H1 (cell line): Measurements from ENCODE around the gene CDRT4. TPM values are rescaled to one million over a fixed set of nuclear protein-coding genes. Genes with fewer than 3 reads are reported as not detected.

ENCODE experiments used
- CTCF ChIA-PET: fragments of 300-600 bp; sonication (Branson Sonifier 250); formaldehyde crosslinking; loops from one replicate; lab custom pipeline; 2021; ENCODE audit not compliant: partially characterized antibody; lab: Charles Lee
- POLR2A ChIA-PET: fragments of 300-600 bp; sonication (Branson Sonifier 250); formaldehyde crosslinking; loops from one replicate; lab custom pipeline; 2021; ENCODE audit warnings: inconsistent platforms; ENCODE audit not compliant: partially characterized antibody; lab: Charles Lee
- DNase-seq, 2 experiments: peaks; one replicate each; pipeline versions ENCODE4 v3.0.0 to v3.0.0-alpha.2; 2010 to 2022; ENCODE audit warnings: low spot score in 2 of 2, low read depth in 1 of 2, mixed read lengths in 1 of 2
- FAIRE-seq: peaks from 2 replicates; lab custom pipeline; 2011; peaks lifted over from hg19 to GRCh38; lab: Jason Lieb, UNC
- H2AFZ ChIP-seq: 2 replicates; pipeline ENCODE4 v1.8.1; 2012; ENCODE audit warnings: low read length, inconsistent platforms
- H2AK5ac ChIP-seq: 2 replicates; pipeline ENCODE4 v1.6.1; 2013; ENCODE audit warnings: low read depth, low read length
- H2BK120ac ChIP-seq: replicated peaks from 2 replicates; pipeline ENCODE3; 2013; ENCODE audit warnings: low read depth, low read length, inconsistent platforms
- H2BK12ac ChIP-seq: 2 replicates; pipeline ENCODE4 v1.6.1; 2013; ENCODE audit warnings: low read depth, low read length
- H2BK15ac ChIP-seq: 2 replicates; pipeline ENCODE4 v1.6.1; 2013; ENCODE audit warnings: low read length
- H2BK20ac ChIP-seq: 2 replicates; pipeline ENCODE4 v1.6.1; 2013; ENCODE audit warnings: low read length
- H2BK5ac ChIP-seq: 2 replicates; pipeline ENCODE4 v1.6.1; 2013; ENCODE audit warnings: low read depth, low read length
- H3K14ac ChIP-seq: 2 replicates; pipeline ENCODE4 v1.6.1; 2013; ENCODE audit warnings: inconsistent platforms; ENCODE audit not compliant: insufficient read length
- H3K18ac ChIP-seq: 2 replicates; pipeline ENCODE4 v1.6.1; 2013; ENCODE audit warnings: low read length; ENCODE audit errors: extremely low read depth
- H3K23ac ChIP-seq: 2 replicates; pipeline ENCODE4 v1.6.1; 2013; ENCODE audit warnings: inconsistent platforms; ENCODE audit not compliant: insufficient read length
- H3K23me2 ChIP-seq: 2 replicates; pipeline ENCODE4 v1.6.1; 2013; ENCODE audit warnings: low read depth, low read length
- H3K27ac ChIP-seq: 2 replicates; pipeline ENCODE4 v1.6.1; 2011; ENCODE audit warnings: low read depth, low read length, inconsistent platforms
- H3K27me3 ChIP-seq, 4 experiments: replicated peaks in 1 of 4; 1 replicate in 1 of 4; 2 replicates in 3 of 4; pipeline versions ENCODE4 v1.6.1 to v1.8.1; 2011 to 2013; ENCODE audit warnings: low read length in 3 of 4, mild to moderate bottlenecking in 3 of 4, inconsistent platforms in 2 of 4, mixed read lengths in 2 of 4, moderate library complexity in 1 of 4; ENCODE audit not compliant: control insufficient read depth in 3 of 4, insufficient read depth in 3 of 4; ENCODE audit errors: extremely low read depth in 1 of 4
- H3K36me3 ChIP-seq, 4 experiments: 2 replicates each; pipeline versions ENCODE4 v1.6.1 to v1.8.1; 2011 to 2013; ENCODE audit warnings: mild to moderate bottlenecking in 4 of 4, low read length in 3 of 4, moderate library complexity in 2 of 4, control low read depth in 1 of 4, inconsistent platforms in 1 of 4; ENCODE audit not compliant: insufficient read depth in 4 of 4, control insufficient read depth in 2 of 4
- H3K4ac ChIP-seq: replicated peaks from 2 replicates; pipeline ENCODE3; 2013; ENCODE audit warnings: low read length, low read depth, mixed read lengths, inconsistent platforms; ENCODE audit not compliant: insufficient read length
- H3K4me1 ChIP-seq, 4 experiments: replicated peaks in 1 of 4; 1 replicate in 1 of 4; 2 replicates in 3 of 4; pipeline versions ENCODE4 v1.6.1 to v1.8.1; 2011 to 2013; ENCODE audit warnings: low read length in 3 of 4, inconsistent platforms in 2 of 4, mixed read lengths in 1 of 4; ENCODE audit not compliant: insufficient read depth in 4 of 4, control insufficient read depth in 3 of 4
- H3K4me2 ChIP-seq, 2 experiments: 2 replicates each; pipeline versions ENCODE4 v1.6.1 to v1.8.1; 2011 to 2013; ENCODE audit warnings: low read depth in 2 of 2, low read length in 2 of 2, control low read depth in 1 of 2, inconsistent platforms in 1 of 2, mild to moderate bottlenecking in 1 of 2; ENCODE audit not compliant: insufficient read depth in 1 of 2
- H3K4me3 ChIP-seq, 4 experiments: fragments of 200-600, 300-600 bp in 1 of 4; sonication (generic), shearing (Covaris generic), sonication (Bioruptor Twin) in 1 of 4; 2 replicates each; pipeline versions ENCODE4 v1.5.1 to v1.8.1; 2011 to 2016; ENCODE audit warnings: low read length in 4 of 4, low read depth in 3 of 4, control low read depth in 2 of 4, inconsistent platforms in 2 of 4, mild to moderate bottlenecking in 2 of 4, mixed read lengths in 1 of 4, moderate library complexity in 1 of 4; ENCODE audit not compliant: insufficient read depth in 2 of 4; ENCODE audit errors: extremely low read depth in 1 of 4
- H3K56ac ChIP-seq: replicated peaks from 2 replicates; pipeline ENCODE3; 2013; ENCODE audit warnings: low read depth, mild to moderate bottlenecking, mixed read lengths, low read length, inconsistent platforms; ENCODE audit not compliant: insufficient read length
- H3K79me1 ChIP-seq: 2 replicates; pipeline ENCODE4 v1.6.1; 2013; ENCODE audit warnings: low read depth, low read length, control low read depth
- H3K79me2 ChIP-seq, 2 experiments: 2 replicates each; pipeline versions ENCODE4 v1.6.1 to v1.8.1; 2012 to 2013; ENCODE audit warnings: low read length in 2 of 2, mild to moderate bottlenecking in 2 of 2, inconsistent platforms in 1 of 2; ENCODE audit not compliant: insufficient read depth in 2 of 2, control insufficient read depth in 1 of 2
- H3K9ac ChIP-seq, 4 experiments: replicated peaks in 1 of 4; 1 replicate in 1 of 4; 2 replicates in 3 of 4; pipeline versions ENCODE4 v1.6.1 to v1.8.1; 2011 to 2013; ENCODE audit warnings: low read depth in 3 of 4, low read length in 3 of 4, control low read depth in 2 of 4, mild to moderate bottlenecking in 2 of 4, moderate library complexity in 2 of 4, inconsistent platforms in 1 of 4; ENCODE audit errors: extremely low read depth in 1 of 4
- H3K9me3 ChIP-seq, 2 experiments: 2 replicates each; pipeline versions ENCODE4 v1.6.1 to v1.8.1; 2012 to 2013; ENCODE audit warnings: mild to moderate bottlenecking in 2 of 2, moderate library complexity in 2 of 2, control low read depth in 1 of 2, inconsistent platforms in 1 of 2, low read depth in 1 of 2, low read length in 1 of 2, mixed read lengths in 1 of 2; ENCODE audit not compliant: insufficient read depth in 2 of 2
- H4K20me1 ChIP-seq, 2 experiments: replicated peaks in 1 of 2; 2 replicates each; pipeline versions ENCODE3 to v1.8.1; 2011 to 2013; ENCODE audit warnings: inconsistent platforms in 2 of 2, low read length in 2 of 2, mild to moderate bottlenecking in 1 of 2; ENCODE audit not compliant: insufficient read depth in 2 of 2, control insufficient read depth in 1 of 2
- H4K5ac ChIP-seq: 2 replicates; pipeline ENCODE4 v1.6.1; 2013; ENCODE audit warnings: low read length, low read depth, mixed read lengths, inconsistent platforms; ENCODE audit not compliant: insufficient read length
- H4K8ac ChIP-seq: 2 replicates; pipeline ENCODE4 v1.8.0; 2013; ENCODE audit warnings: mild to moderate bottlenecking, moderate library complexity, low read length, inconsistent platforms; ENCODE audit not compliant: insufficient read depth; ENCODE audit errors: extremely low read depth
- H4K91ac ChIP-seq: replicated peaks from 2 replicates; pipeline ENCODE3; 2013; ENCODE audit warnings: low read length, mixed read lengths, inconsistent platforms; ENCODE audit not compliant: insufficient read length
- ATF2 ChIP-seq: IDR thresholded peaks from 2 replicates; pipeline ENCODE4 v1.6.1; 2012; ENCODE audit warnings: low read length, inconsistent platforms
- FOSL1 ChIP-seq: IDR thresholded peaks from 2 replicates; pipeline ENCODE4 v1.6.1; 2011; ENCODE audit warnings: mild to moderate bottlenecking, low read depth, low read length, moderate library complexity; ENCODE audit not compliant: insufficient read depth
- JUN ChIP-seq: IDR thresholded peaks from 2 replicates; pipeline ENCODE4 v1.6.1; 2011; ENCODE audit warnings: low read depth, mild to moderate bottlenecking, improper control_type of control experiment, low read length
- NRF1 ChIP-seq: IDR thresholded peaks from 2 replicates; pipeline ENCODE4 v1.6.1; 2011; ENCODE audit warnings: mild to moderate bottlenecking, low read depth, low read length, improper control_type of control experiment
- SAP30 ChIP-seq: fragments of 300-600 bp; sonication (generic); IDR thresholded peaks from 2 replicates; pipeline ENCODE4 v1.7.1; 2012; ENCODE audit warnings: low read length, moderate library complexity, mild to moderate bottlenecking, inconsistent platforms; ENCODE audit not compliant: insufficient read depth, insufficient replicate concordance
- SRF ChIP-seq: IDR thresholded peaks from 2 replicates; pipeline ENCODE4 v1.6.1; 2011; ENCODE audit warnings: mild to moderate bottlenecking, low read depth, low read length, moderate library complexity
- USF2 ChIP-seq: IDR thresholded peaks from 2 replicates; pipeline ENCODE4 v1.6.1; 2011; ENCODE audit warnings: low read length, improper control_type of control experiment
- ZNF274 ChIP-seq: IDR thresholded peaks from 2 replicates; pipeline ENCODE4 v1.7.0; 2012; ENCODE audit warnings: low read length, borderline replicate concordance; ENCODE audit errors: extremely low read depth
- WGBS, 2 experiments: shearing (Covaris generic) in 1 of 2; methylation state at CpG; one replicate each; pipeline versions ENCODE4 v1.1.6 to v1.1.7; 2013 to 2015; ENCODE audit warnings: low lambda C conversion rate in 2 of 2, mixed read lengths in 2 of 2, inconsistent platforms in 1 of 2, low coverage in 1 of 2, missing lambda C conversion rate in 1 of 2; ENCODE audit not compliant: insufficient replicate concordance in 2 of 2, insufficient coverage in 1 of 2, insufficient read length in 1 of 2; ENCODE audit errors: extremely low coverage in 1 of 2, missing lambda C conversion rate in 1 of 2; 5-methylcytosine and 5-hydroxymethylcytosine counted together
- polyA plus RNA-seq, 7 experiments: library from polyadenylated mRNA; depleted of rRNA in 3 of 7; stranded (reverse) in 5 of 7; unstranded in 2 of 7; fragments of >200 nt in 5 of 7; fragments of 200-250 nt in 2 of 7; gene quantifications; 1 replicate in 5 of 7; 2 replicates in 1 of 7; 4 replicates in 1 of 7; pipeline versions ENCODE4 v1.2.1 to v1.2.3, GENCODE V29; 2011 to 2013; ENCODE audit warnings: missing spikeins in 2 of 7, mixed read lengths in 2 of 7
- total RNA-seq: library from RNA; stranded (reverse); fragmentation: NEBNext Ultra II Directional; extraction: Animal tissue kit (Norgen Biotek cat#: 25700); gene quantifications from 2 replicates; pipeline ENCODE4 v1.2.1, GENCODE V29; 2021

Gene CDRT4
- total and polyA plus RNA-seq, 2 of the 8 experiments (the other 6 are each of a cell fraction or from before 2014, with no cell fraction given): 2.6 to 5.6 TPM

GRCh38 chr17:15404106-15405057, 63.0 kb downstream of the CDRT4 start:
- Histone ChIP-seq H3K36me3 (no peaks in the 10 kb centered on the region), H4K20me1 (no peaks in the 10 kb centered on the region), H3K18ac (no peak overlapping the region), H3K56ac (no peak overlapping the region), H2AFZ (no peak overlapping the region), H2BK5ac (no peak overlapping the region), H2BK120ac (no peak overlapping the region), H3K4ac (no peak overlapping the region), H3K9me3 (no peaks in the 10 kb centered on the region), H3K79me2 (no peaks in the 10 kb centered on the region), H2AK5ac (no peak overlapping the region), H3K14ac (no peak overlapping the region), H4K91ac (no peak overlapping the region), H3K23ac (no peak overlapping the region), H3K9ac (no peak overlapping the region), H2BK12ac (no peak overlapping the region), H3K4me3 (no peak overlapping the region), H3K4me2 (no peak overlapping the region), H2BK20ac (no peak overlapping the region), H4K5ac (no peak overlapping the region), H3K4me1 (no peaks in the 10 kb centered on the region), H3K79me1 (no peaks in the 10 kb centered on the region), H2BK15ac (no peak overlapping the region), H3K27ac (no peak overlapping the region), H4K8ac (no peak overlapping the region), H3K27me3 (no peaks in the 10 kb centered on the region), H3K23me2 (no peaks in the 10 kb centered on the region)
- ChIA-PET POLR2A (no interaction called here), CTCF (interaction anchor here (0.7 to 1.6 kb wide), 3 partner anchors 99 to 156 kb away, joined by 3 to 6 read pairs (median 5); no protein-coding TSS in a partner anchor)
- DNase-seq (no peak), FAIRE-seq (no peak)
- WGBS, 2 experiments: 85% methylated on average over 19 of the region's 20 CpGs; no CpG with 5 or more reads in 1 of the 2 experiments
- TF ChIP-seq ZNF274 (no peak), ATF2 (no peak), NRF1 (no peak), SRF (no peak), USF2 (no peak), JUN (no peak), SAP30 (no peak), FOSL1 (no peak)
